22Rv1 (cell line): ENCODE data around the gene ITPKC.

Source experiments
- ZFX ChIP-seq: fragments of 450-650 bp; IDR thresholded peaks from 2 replicates; pipeline ENCODE4 v1.6.1; 2017; ENCODE audit warnings: antibody characterized with exemption, borderline replicate concordance
- TF ChIP-seq, protein P1 (sequence below): fragments of 450-650 bp; IDR thresholded peaks from 2 replicates; pipeline ENCODE4 v1.5.1; 2017; ENCODE audit warnings: mild to moderate bottlenecking

DNA sequence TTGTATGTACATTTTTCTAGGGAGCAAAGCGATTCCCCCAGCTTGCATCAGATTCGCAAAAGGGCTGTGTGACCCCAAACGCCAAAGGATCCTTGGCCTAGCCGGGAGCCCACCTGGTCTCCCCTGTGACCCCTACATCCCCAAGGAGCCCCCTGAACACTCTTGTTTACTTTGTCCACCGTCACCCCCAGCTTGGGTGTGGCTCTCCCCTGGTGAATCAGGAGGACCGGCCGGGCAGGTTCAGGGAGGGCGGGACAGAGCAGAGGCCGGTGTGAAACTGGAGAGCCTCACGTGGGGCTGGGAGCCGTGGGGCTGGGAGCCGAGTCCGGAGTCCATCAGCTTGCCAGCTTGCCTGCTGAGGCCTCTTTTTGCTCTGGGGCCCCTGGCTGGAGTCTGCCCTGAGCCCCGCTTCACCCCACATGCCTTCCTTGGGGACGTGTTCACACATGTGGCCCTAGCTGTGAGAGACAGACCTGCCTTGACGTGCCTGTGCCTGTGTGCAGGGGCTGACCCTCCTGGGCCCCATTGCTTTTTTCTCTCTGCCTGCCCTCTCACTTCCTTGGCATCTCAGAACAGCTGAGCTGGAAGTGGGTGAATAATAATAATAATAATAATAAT is 2.0 kb downstream of the ITPKC start:
- TF ChIP-seq, protein P1, sequence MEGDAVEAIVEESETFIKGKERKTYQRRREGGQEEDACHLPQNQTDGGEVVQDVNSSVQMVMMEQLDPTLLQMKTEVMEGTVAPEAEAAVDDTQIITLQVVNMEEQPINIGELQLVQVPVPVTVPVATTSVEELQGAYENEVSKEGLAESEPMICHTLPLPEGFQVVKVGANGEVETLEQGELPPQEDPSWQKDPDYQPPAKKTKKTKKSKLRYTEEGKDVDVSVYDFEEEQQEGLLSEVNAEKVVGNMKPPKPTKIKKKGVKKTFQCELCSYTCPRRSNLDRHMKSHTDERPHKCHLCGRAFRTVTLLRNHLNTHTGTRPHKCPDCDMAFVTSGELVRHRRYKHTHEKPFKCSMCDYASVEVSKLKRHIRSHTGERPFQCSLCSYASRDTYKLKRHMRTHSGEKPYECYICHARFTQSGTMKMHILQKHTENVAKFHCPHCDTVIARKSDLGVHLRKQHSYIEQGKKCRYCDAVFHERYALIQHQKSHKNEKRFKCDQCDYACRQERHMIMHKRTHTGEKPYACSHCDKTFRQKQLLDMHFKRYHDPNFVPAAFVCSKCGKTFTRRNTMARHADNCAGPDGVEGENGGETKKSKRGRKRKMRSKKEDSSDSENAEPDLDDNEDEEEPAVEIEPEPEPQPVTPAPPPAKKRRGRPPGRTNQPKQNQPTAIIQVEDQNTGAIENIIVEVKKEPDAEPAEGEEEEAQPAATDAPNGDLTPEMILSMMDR: no peak
- TF ChIP-seq ZFX: no peak
